AG10803 (cell line): ENCODE data around the gene RAPGEF1.

Experiments used
- DNase-seq: peaks from one replicate; pipeline ENCODE4 v3.0.0; 2010; ENCODE audit warnings: low read depth
- H3K4me3 ChIP-seq: 2 replicates; pipeline ENCODE4 v1.5.1; 2011; ENCODE audit warnings: mild to moderate bottlenecking, low read length, control low read depth
- TF ChIP-seq, protein P1 (sequence below): conservative IDR thresholded peaks from 2 replicates; pipeline ENCODE4 v1.5.1; 2011; ENCODE audit warnings: mild to moderate bottlenecking, low read length, control low read depth, inconsistent platforms

RAPGEF1 gene

GRCh38 chr9:131677444-131678180, 62.3 kb downstream of the RAPGEF1 start:
- DNase-seq = peak; percentile 70
- peak overlapping the region; percentile 32 for H3K4me3 ChIP-seq
- TF ChIP-seq, protein P1, sequence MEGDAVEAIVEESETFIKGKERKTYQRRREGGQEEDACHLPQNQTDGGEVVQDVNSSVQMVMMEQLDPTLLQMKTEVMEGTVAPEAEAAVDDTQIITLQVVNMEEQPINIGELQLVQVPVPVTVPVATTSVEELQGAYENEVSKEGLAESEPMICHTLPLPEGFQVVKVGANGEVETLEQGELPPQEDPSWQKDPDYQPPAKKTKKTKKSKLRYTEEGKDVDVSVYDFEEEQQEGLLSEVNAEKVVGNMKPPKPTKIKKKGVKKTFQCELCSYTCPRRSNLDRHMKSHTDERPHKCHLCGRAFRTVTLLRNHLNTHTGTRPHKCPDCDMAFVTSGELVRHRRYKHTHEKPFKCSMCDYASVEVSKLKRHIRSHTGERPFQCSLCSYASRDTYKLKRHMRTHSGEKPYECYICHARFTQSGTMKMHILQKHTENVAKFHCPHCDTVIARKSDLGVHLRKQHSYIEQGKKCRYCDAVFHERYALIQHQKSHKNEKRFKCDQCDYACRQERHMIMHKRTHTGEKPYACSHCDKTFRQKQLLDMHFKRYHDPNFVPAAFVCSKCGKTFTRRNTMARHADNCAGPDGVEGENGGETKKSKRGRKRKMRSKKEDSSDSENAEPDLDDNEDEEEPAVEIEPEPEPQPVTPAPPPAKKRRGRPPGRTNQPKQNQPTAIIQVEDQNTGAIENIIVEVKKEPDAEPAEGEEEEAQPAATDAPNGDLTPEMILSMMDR = peak; percentile 37

DNA sequence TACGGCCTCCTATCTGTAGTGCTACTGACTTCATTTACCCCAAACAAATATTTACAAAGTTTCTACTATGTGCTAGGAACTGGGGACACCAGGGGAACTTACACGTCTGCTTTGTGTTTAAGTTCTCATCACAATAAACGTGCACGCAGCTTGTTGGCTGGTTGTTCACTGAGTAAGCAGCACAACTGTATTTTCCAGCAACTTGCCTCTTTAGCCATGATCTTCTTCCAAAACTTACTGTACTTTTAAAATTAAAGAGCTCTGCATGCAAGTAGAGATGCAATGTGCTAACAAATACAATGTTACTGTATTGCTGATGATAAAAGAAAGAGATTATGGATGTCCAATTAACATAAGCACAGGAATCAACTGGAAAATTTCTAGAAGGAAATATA, 62.8 kb downstream of the RAPGEF1 start:
- peak; percentile 51 for DNase-seq
- TF ChIP-seq, protein P1 = no peak
- no peak overlapping the region for H3K4me3 ChIP-seq

- DNase-seq = peak; percentile 20
- TF ChIP-seq, protein P1 = no peak
- no peak overlapping the region for H3K4me3 ChIP-seq
Measured at GRCh38 chr9:131676431-131676972, 63.4 kb downstream of the RAPGEF1 start.

DNA sequence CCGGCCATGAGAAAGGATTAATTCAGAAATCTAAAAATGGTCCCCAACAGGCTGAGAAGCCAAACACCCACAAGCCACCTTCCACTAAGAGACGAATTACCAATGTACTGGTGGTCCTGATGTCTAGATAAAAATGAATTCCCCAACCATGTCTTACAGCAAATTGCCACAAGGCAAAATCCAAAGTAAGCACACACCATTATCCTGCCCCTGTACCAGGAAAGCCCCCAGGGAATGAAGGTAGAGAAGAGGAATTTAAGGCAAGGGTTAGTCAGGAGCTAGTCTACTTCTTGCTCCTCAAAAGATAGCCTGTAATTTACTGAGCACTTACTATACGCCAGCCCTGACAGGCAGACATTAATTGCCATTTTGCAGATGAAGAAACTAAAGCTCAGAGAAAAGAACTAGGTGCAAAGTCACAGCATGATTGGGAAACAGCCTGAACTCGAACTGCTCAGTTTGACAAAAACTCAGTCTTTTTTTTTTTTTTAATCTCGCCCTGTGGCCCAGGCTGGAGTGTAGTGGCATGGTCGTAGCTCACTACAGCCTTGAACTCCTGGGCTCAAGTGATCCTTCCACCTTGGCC, 64.3 kb downstream of the RAPGEF1 start:
- no peak for DNase-seq
- H3K4me3 ChIP-seq = no peak overlapping the region
- TF ChIP-seq, protein P1 = no peak

- no peak overlapping the region for H3K4me3 ChIP-seq
- DNase-seq = no peak
- TF ChIP-seq, protein P1 = no peak
Measured at GRCh38 chr9:131674425-131675421, 65.2 kb downstream of the RAPGEF1 start.

- TF ChIP-seq, protein P1 = no peak
- no peak overlapping the region for H3K4me3 ChIP-seq
- DNase-seq = no peak
Measured at GRCh38 chr9:131673531-131673930, 66.3 kb downstream of the RAPGEF1 start.
